SK-N-DZ (cell line): ENCODE measurements around the gene RGS13. TPM values are rescaled to one million over a fixed set of nuclear protein-coding genes. Genes with fewer than 3 reads are reported as not detected.
A peak's percentile ranks its signal among the peaks of the same experiment; 100 is the strongest.

Experiments used
- DNase-seq: peaks from one replicate; pipeline ENCODE4 v3.0.0-alpha.2; 2015; ENCODE audit warnings: low spot score
- polyA plus RNA-seq, 2 experiments: library from polyadenylated mRNA; depleted of rRNA; stranded (reverse); fragments of >200 nt; gene quantifications; 2 replicates each; pipeline ENCODE4 v1.2.3, GENCODE V29; 2014

RGS13 gene, protein sequence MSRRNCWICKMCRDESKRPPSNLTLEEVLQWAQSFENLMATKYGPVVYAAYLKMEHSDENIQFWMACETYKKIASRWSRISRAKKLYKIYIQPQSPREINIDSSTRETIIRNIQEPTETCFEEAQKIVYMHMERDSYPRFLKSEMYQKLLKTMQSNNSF
- not detected in 2 replicates for polyA plus RNA-seq (2014; cell fraction: cytosol; rRNA removed)
- 0.26 TPM in 1 of 2 replicates, not detected in the other for polyA plus RNA-seq (2014; cell fraction: nucleus; rRNA removed)

DNA sequence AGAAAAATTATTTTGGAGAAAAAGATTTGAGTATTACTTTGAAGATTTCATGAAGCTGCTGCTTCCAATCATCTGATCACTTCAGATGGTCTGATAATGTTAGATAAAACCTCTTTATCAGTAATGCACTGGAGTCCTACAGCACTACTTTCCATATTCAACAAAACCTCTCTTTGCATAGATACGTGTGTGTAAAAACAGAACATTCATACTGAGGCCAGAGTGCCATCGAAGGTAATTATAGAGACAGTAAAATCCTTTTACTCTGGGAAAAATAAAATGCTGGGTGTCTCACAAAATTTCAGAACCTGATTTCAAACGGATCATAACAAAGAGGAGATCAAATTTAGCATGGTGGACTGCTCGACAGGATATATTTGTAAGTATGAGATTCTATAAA, at the start of gene RGS13:
Gene RGS13 (plus strand): TSS at position 209 of the 400 bp plus-strand sequence. CDS start 8,188 bp downstream, outside the sequence.
- DNase-seq: no peak

DNA sequence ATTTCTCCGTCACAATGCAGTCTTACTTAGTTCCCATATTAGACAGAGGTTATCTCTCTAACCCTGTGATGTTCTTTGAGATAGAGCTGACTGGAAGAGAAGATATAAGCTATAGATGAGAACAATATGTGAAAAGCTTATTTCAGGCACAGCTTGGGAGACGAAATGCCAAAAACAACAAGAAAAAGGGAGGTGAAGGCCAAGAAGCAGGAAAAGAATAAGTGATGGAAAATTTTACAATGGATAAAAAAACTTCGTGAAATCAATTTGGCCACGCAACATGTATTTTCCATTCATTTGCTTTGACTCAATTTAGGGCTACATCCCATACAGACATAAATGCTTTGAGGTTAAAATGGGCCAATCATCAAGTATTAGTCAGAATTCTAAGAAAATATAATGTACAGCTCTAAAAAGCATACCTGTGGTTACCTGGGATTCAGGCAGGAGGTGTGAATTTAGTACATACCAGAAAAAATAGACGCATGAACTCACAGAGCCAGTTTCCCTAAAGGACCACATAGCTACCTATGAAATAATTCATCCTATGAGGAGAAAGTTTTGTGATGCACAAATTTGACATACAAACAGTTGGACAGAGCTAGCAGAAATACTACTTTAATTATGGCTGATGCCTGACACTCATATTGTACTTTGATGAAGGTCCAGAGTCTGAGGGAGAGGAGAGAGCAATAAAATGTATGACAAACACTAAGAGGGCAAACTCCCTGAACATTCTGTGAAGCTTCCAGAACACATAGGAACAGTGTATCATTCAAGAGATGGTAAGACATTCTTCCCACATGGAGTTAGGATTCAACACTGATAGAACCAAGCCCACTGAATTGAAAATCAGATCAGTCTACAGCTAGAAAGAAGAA, 48.3 kb upstream of the RGS13 start:
- DNase-seq: no peak

DNA sequence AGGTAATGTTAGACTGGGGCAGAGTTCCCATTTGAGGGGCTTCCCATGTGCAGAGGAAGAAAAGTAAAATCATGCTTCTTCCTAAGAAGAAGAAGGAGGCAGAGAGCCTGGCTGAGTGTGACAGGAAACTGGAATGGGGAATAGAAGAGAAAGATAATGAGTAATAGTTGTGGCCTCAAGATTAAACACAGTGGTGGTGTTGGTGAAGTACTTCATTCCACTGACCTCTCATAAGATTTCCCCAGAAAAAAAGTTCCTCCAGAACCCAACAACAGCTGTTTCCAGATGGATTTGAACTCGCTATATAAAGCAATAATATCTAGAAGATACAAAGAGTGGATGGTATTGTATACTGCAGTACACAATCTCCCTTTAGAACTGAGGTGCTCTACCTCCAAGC, 47.4 kb upstream of the RGS13 start:
- no peak for DNase-seq

DNA sequence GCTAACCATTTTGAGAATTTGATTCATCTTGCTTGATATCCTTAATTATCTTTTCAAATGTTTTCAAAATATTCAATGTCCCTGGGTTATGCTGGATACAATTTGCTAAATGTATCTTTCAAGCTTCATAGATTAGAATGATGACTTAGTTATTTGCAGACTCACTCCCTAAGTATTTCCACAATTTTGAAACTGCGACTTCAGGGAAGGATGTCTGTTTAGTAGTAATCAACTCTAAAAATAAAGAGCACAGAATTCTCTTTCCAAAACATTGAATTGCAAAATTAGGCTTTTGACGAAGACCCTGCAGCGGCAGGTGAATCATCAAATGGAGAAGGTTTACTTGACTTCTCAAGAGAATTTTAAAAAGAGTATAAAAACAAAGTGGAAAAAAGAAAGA, 46.1 kb upstream of the RGS13 start:
- no peak for DNase-seq

DNA sequence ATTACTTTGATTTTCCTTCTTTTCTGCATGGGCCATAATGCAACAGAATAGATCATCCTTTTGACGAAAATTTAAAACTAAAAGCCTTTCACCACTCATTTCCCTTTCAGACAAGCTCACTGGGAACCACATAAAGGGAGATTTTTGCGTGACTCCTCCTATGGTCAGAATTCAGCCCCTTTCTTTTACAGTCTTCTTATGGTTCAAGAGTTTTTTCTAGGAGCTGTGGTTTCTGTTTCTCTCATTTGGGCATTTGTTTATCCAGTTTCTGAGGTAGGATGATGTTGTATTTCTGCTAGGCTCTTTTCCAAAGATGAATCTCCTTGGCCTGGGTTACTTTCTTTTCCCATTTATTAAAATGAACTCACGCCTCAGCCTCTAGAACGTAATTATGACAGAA, 43.4 kb upstream of the RGS13 start:
- DNase-seq: no peak

DNA sequence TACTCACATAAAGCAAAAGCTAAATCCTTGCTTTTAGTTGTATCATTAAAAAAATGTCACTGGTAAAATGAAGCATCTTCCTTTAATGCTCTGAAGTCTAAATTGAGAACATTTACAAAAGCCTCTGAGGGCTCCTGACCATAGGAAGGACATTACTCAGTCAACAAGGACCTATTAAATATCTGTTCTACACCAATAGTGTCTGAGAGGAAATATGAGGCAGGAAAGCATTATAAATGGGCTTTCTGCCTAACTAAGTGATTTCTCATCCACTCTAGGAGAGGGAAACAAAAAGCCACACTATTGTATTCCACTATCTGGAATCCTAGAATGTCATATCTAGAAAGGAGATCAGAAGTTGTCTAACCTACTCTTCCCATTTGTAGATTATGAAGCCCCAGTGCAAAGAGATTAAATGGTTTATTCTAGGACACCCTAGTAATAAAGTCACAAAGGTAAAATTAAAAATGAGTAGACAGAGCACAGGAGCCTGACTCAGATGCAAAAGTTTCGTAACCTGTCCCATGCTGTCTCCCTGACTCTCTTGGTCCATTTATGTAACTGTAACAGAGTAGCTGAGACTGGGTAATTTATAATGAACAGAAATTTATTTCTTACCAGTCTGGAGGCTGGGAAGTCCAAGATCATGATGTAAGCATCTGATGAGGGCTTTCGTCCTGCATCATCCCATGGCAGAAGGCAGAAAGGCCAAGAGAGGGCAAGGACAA, 42.8 kb upstream of the RGS13 start:
- DNase-seq: no peak

DNA sequence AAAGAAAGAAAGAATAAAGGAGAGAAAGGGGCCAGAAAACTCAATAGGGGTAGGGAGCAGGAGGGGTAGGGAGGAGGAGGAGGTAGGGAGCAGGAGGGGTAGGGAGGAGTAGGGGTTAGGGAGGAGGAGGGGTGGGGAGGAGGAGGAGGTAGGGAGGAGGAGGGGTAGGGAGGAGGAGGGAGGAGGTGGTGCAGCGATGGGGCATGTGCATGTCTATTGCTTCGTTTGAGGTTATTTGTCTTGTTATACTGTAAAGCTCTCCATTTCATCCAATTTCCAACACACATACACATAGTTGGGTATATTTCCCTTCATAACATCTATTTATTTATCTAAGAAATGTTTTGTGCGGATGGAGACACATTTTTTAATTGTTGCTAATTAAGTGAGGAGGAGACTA, 40.6 kb upstream of the RGS13 start:
- DNase-seq: no peak

DNA sequence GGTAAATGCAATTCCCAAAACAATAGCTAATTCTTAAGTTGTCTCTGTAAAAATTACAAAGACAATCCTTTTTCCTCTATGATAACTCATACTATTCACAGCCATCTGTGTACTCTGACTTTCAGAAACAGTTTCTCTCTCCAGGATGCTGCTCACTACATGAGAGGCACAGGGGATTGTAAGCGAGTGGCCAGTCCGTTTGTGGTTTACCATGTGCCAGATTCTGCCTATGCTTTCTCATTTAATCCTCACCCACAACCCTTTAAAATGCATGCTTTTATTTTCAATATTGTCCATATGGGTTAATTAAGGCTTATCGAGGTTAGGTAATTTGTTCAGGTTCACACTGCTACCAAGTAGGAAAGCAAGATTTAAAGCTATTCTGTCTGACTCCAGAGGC, 37.4 kb upstream of the RGS13 start:
- no peak for DNase-seq

DNA sequence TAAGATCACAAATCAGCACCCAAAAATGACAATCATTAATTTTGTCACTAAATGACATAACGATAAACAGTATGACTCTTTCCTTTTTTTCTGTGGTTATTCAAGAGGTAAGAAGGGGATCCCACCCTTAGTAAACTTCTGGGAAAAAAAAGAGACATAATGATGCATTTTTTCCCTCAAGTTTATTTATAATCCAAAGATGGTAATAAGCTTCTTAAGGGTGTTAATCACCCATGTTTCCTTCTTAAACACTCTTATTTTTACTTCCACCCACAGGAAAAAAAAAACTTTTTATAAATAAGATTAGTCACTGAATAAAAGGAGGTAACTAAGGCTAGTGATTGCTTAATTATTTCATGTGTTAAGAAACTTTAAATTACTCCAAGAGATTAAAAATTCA, 35.7 kb upstream of the RGS13 start:
- no peak for DNase-seq

DNA sequence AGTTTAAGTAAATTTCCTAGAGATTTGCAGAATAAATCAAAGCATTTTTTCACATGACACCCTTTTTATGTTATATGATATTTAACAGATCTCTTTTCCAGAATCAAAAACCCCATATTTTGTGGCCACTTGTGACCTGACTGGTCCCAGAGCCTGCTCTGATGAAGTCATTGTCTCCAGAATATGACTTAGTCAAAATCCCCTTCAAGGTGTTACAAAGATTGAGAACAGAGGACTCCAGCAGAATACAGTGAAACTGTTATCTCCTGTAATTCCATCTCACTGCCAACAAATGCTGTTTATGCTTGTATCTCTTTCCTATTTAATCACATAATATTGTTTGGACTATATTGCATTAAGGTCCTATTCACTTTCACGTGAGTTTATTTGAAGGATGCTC, 34.8 kb upstream of the RGS13 start:
- no peak for DNase-seq

DNA sequence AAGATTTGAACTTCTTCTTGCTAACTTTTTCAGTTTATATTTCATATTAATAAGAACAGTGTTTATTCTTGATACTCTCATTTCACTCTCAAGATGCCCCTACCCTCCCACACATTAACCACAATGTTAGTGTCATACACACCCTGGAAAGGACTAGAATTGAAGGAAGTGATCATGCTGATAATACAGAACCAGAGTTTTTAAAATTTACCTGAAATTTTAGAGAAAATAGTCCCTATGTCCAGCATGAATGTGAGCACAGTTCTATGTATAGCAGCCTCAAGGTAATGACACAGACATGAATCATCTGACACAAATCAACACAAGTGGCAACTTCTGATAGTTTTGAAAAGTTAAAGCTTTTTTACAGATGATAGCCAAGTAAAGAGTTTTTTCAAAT, 34.4 kb upstream of the RGS13 start:
- DNase-seq: no peak

DNA sequence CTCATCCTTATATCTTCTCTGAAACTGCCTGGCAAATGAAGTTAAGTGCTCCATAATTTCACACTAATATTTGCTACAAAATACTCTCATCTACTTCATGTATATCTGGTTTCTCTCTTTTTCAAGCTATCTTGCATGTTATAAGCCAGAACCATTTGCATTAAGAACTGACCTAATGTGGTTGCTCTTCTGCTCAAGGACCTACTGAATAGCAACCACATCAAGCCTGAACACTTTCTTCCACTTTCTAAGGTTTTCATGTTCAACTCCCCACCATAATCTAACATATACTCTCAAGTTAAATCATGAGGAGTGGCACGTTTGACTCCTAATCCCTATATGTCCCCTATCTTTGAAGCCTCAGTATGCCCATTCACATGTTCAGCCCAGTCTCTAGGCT, 33.2 kb upstream of the RGS13 start:
- no peak for DNase-seq

DNA sequence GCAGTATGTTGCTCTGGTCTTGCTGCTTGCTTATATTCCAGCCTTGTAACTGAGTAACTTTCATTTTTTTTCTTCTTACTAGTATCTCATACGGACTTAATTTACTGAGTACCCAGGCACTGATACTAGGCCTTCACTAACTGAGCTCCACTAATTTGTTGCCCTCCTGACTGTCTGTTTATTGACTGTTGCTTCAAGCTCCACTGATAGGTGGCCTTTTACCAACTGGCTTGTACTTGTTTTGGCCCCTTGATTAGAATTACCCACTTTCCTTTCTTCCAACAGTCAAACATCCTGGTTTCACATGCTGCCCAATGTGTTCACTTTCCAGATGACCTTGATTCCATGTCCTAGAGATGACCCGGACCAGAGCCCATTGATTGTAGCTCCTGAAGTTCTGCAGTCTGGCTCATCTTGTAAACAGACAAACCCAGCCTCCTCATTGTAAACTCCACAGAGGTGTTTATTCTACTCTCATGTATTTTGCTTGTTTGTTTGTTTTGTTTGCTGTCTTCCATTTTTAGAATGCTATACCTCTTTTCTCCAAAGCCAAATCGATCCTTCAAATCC, 32.6 kb upstream of the RGS13 start:
- DNase-seq: no peak

DNA sequence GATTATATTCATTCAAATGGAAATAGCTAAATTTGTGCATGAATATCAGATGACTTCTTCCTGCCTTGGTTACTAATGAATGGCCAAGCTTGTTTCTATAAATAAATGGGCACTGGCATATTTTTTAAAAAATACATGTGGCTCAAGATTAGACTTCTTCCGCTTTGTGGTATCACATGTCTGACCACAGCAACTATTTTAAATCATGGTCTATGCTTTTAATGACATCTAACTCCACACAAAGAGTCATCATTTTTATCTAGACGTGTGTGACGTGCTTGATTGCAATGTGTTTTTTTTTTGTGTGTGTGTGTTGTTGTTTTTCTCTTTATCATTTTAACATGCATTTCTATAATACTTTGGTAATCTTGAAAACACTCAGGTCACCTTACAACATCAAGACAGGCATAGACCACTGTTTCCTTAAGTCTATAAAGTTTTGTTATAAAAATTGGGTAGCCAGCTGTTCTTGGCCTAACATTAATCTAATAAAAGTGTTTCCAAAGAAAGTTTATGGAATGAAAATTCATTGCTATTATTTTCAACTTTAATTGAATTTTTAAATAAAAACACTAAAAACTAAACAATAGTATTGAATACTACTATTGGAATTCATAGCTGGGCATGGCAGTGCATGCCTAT, 30.8 kb upstream of the RGS13 start:
- DNase-seq: no peak

DNA sequence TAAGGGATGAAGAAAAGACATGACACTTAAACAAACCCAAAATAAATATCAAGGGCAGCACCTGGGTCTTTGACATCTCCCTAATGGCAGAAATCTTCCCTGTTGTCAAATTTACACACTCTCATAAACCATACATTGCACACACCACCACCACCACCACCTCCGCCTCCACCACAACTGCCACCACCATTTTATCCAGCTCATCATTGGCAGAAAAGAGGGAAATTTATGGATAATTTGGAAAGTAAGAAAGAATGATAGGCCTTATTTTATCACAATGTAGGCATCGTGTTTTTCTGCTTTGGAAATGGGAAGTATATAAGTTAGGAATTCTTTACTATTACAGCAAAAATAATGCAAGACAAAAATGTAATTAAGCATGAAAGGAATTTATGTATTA, 27.3 kb upstream of the RGS13 start:
- no peak for DNase-seq

DNA sequence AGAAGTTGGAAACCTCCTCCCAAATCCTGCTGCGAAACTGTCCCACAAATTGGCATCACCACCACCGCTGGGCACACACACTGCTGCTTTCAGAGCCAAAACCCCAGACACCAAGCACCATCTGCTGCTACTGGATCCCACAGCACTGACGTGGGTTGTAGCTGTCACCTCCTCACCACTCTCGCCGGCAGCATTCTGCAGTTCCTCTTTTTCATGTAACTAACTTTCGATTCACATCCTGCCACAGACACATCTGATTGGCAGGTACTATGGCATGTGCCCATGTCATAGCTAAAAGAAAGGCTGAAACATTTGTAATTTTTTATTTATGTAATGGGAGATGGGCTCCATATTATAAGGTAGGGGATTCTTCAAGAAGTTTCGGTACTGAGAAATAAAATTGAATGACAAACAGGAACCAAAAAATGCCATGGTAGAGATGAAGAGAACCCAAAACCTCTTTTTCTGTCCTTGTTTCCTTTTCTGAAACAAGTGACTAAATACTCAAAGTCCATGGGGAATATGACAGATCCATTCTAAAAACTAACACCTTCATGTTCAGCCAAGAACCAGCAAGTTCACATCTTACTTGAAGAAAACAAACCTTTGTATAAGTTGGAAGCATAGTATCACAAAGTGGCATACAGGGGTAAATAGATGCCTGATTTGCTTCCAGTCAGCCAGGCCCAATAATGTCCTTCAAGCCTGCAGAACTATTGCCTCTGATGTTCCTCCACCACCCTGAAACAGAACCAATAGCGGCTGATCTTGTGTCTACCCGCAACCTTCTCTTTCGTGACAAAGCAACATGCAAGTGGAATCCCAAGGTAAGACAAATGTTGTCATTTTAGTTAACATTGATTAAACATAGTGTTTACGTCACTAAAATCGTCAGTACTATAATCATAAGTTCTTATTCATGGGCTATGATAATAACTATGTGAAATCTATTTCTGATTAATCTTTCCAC, 26.6 kb upstream of the RGS13 start:
- DNase-seq: no peak

DNA sequence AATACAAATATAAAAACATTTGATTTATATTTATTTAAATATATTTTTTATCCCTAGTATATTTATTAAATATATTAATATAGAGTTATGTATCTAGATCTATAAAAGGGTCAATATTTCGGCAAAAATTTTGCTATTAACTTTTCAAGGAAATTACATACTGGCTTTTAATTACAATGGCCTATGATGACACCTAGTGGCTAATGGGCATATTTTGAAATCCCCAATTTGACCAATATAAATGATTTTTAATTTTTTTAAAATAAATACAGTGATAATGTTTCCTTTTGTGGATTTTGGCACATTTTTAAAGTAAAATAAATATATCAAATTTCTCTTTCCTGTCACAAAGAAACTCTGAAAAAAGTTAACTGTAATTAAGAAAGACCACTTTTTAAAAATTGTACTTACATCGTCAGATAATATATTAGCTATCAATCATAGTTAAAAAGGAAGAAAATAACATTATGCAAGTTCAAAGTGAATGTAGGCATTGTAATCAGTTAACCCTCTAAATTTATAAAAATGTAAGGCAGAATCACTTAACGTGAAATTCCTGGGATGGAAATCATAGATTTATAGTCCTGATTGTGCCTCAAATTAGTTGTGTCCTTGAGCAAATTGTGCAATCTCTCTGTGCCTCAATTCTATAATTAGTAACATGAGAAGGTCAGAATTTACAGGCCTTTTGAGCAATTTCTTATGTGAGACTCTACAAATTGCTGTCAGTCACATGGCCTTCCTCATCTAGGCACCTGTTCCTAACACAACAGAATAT, 25.6 kb upstream of the RGS13 start:
- peak; percentile 49 for DNase-seq

DNA sequence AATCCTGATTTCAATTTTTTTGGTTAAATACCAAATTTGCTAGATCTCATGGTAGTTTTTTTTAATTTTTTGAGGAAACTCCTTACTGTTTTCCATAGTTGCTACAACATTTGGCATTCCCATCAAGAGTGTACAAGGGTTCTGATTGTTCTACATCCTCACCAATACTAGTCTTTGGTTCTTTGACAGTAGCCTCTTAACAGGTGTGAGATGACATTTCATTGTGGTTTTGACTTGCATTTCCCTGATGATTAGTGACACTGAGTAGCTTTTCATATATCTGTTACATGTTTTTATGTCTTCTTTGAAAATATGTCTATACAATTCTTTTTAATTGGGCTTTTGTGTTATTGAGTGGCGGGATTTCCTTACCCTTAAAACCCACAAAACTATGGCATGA, 20.9 kb upstream of the RGS13 start:
- DNase-seq: no peak

DNA sequence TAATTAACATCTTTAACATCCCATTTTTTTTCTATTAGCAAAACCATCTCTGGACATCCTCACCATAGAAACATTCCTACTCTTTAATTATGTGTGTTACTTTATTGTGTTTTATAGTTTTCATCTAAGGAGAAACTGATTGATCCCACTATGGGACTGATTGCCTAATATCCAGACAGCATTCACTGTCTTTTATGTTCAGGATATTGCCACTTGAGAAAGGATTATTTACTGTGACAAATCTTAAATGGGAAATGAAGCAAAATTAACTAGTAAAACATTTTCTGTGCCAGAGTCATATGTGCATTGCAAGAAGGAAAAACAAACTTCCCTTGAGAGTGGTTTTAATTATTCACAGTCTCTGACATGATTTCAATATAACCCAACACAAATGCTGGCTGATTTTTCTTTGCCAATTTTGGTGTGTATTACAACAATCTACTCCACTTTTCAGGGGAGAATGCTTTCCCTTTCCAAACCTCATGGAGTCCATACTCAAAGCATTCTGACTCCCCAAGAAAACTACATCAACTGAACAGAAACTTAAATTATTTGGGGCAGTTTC, 15.8 kb upstream of the RGS13 start:
- no peak for DNase-seq
